Measurements from ENCODE around the gene RPP38. TPM values are rescaled to one million over a fixed set of nuclear protein-coding genes. Genes with fewer than 3 reads are reported as not detected.

The RPP38 gene
- total and polyA plus RNA-seq, 10 donors: 12.5 to 24.9 (median 16.3) TPM

DNA sequence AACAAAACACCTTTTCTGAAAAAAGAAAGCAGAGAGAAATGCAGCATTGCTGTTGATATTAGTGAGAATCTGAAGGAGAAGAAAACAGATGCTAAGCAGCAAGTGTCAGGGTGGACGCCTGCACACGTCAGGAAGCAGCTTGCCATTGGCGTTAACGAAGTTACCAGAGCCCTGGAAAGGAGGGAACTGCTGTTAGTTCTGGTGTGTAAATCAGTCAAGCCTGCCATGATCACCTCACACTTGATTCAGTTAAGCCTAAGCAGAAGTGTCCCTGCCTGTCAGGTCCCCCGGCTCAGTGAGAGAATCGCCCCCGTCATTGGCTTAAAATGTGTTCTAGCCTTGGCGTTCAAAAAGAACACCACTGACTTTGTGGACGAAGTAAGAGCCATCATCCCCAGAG, 6.4 kb downstream of the RPP38 start:
- DNase-seq: no peak

DNA sequence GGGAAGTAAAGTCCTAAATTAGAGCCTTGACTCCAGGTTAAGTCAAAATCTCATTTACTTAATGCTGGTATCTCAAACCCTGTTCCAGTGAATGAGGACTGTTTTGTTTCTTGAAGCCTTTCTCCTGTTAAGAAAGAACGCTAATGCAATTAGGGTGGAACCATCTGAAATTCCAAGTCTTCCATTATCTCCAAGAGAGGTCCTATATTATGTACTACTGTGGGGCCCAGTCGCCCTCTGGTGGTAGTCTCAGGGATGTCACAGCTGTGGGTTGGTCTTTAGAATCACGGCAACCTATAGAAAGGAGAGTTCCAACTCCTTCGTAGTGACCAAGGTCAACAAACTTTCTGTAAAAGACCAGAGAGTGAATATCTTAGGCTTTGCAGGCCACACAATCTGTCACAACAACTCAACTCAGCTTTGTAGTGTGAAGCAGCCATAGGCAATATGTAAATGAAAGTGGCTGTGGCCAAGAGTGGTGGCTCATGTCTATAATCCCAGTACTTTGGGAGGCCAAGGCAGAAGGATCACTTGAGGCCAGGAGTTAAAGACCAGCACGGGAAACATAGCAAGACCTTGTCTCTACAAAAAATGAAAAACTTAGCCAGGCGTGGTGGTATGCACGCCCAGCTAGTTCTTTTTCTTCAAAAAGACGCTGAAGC, 9.3 kb downstream of the RPP38 start:
- no peaks in the 10 kb centered on the region for H3K9me3 ChIP-seq
- intact Hi-C loops (cut with DNase I; ENCODE audit: low total_unique reads): loop anchor here (10.0 kb wide), 1 partner anchor 612 kb away; no protein-coding TSS in a partner anchor
- peak; percentile 86 for DNase-seq
- peaks cover 0 to 16% (median 5%) of the 10 kb centered on the region in 6 donors for H3K4me1 ChIP-seq
- TF ChIP-seq, protein P1, sequence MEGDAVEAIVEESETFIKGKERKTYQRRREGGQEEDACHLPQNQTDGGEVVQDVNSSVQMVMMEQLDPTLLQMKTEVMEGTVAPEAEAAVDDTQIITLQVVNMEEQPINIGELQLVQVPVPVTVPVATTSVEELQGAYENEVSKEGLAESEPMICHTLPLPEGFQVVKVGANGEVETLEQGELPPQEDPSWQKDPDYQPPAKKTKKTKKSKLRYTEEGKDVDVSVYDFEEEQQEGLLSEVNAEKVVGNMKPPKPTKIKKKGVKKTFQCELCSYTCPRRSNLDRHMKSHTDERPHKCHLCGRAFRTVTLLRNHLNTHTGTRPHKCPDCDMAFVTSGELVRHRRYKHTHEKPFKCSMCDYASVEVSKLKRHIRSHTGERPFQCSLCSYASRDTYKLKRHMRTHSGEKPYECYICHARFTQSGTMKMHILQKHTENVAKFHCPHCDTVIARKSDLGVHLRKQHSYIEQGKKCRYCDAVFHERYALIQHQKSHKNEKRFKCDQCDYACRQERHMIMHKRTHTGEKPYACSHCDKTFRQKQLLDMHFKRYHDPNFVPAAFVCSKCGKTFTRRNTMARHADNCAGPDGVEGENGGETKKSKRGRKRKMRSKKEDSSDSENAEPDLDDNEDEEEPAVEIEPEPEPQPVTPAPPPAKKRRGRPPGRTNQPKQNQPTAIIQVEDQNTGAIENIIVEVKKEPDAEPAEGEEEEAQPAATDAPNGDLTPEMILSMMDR (IDR thresholded peaks at IDR 0.05 in 8 of 11, conservative IDR thresholded peaks at IDR 0.05 in 3 of 11): peak; percentile 69 to 90 (median 85)
- TF ChIP-seq POLR2AphosphoS5 (IDR thresholded peaks at IDR 0.05) (no peak), POLR2A (IDR thresholded peaks at IDR 0.05) (no peak)
- no peaks in the 10 kb centered on the region for H3K27me3 ChIP-seq (replicated peaks in 1 of 7)
- peak overlapping the region in 1 of 8 donors; percentile 25 for H3K27ac ChIP-seq
- WGBS, 5 donors: 49 to 58% (median 53%) methylated on average over 8 of the region's 8 CpGs
- peaks cover 8 to 92% (median 64%) of the 10 kb centered on the region in 6 donors for H3K36me3 ChIP-seq
- no peak overlapping the region for H3K4me3 ChIP-seq

More for the DNA sequence above, 6.4 kb downstream of the RPP38 start:
- intact Hi-C loops (cut with DNase I; ENCODE audit: low total_unique reads): loop anchor here (10.0 kb wide), 1 partner anchor 609 kb away; no protein-coding TSS in a partner anchor
- Histone ChIP-seq H3K27ac (no peak overlapping the region), H3K36me3 (peaks cover 8 to 84% (median 57%) of the 10 kb centered on the region in 6 donors), H3K9me3 (no peaks in the 10 kb centered on the region), H3K4me3 (no peak overlapping the region), H3K4me1 (peaks cover 6 to 44% (median 27%) of the 10 kb centered on the region in 6 donors), H3K27me3 (replicated peaks in 1 of 7) (no peaks in the 10 kb centered on the region)
- 87 to 92% (median 90%) methylated on average over 9 of the region's 9 CpGs for WGBS, 5 donors
- TF ChIP-seq, protein P1 (IDR thresholded peaks at IDR 0.05 in 8 of 11, conservative IDR thresholded peaks at IDR 0.05 in 3 of 11): no peak
- no peak for TF ChIP-seq POLR2A (IDR thresholded peaks at IDR 0.05)
- no peak for TF ChIP-seq POLR2AphosphoS5 (IDR thresholded peaks at IDR 0.05)

DNA sequence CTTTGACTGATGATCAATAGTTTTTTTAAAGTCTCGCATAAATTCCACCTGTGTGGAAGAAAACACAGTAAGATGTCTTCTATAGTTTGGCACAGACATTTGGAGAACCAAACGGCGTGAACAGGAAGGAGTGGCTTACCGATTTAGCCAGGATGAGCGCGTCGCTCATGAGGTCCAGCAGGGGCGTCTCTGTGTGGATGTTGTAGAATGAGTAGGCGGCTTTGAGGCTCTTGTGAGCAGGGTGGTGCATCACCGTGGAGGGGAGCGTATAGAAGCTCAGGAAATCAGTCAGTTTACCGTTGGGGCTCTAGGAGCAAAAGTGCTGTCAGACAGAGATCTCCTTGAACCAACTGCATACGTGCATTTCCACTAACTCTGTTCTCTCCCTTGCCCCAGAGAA, 15.5 kb downstream of the RPP38 start:
- DNase-seq: no peak
- TF ChIP-seq POLR2A (IDR thresholded peaks at IDR 0.05) (no peak), POLR2AphosphoS5 (IDR thresholded peaks at IDR 0.05) (no peak)
- TF ChIP-seq, protein P1 (IDR thresholded peaks at IDR 0.05 in 8 of 11, conservative IDR thresholded peaks at IDR 0.05 in 3 of 11): no peak
- Histone ChIP-seq H3K9me3 (no peaks in the 10 kb centered on the region), H3K36me3 (peaks cover 0 to 89% (median 33%) of the 10 kb centered on the region in 6 donors), H3K27ac (no peak overlapping the region), H3K27me3 (replicated peaks in 1 of 7) (no peaks in the 10 kb centered on the region), H3K4me1 (no peaks in the 10 kb centered on the region), H3K4me3 (no peak overlapping the region)
- intact Hi-C loops (cut with DNase I; ENCODE audit: low total_unique reads): no loop called here
- 92 to 96% (median 93%) methylated on average over 13 of the region's 13 CpGs for WGBS, 5 donors

DNA sequence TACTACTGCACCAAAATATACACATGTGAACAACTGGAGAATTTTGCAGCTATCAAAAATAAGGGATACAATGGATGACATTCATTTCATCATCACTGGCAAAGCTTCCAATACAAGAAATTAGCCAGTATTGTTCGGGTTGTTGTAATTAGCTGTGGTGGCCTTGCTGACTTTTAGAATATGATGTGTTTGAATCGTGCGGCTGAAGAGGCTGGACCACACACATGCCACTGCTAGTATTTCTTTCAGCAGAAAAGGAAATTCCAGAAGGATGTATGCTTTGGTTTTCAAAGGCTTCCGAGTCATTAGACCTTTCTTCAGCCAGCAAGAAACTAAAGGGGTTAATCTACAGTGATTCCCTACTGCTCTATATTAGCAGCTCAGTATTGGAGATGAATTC, 16.6 kb downstream of the RPP38 start:
- Histone ChIP-seq H3K4me1 (peaks cover 0 to 3% (median 0%) of the 10 kb centered on the region in 6 donors), H3K27ac (no peak overlapping the region), H3K27me3 (replicated peaks in 1 of 7) (no peaks in the 10 kb centered on the region), H3K36me3 (peaks cover 0 to 89% (median 25%) of the 10 kb centered on the region in 6 donors), H3K9me3 (no peaks in the 10 kb centered on the region), H3K4me3 (no peak overlapping the region)
- 95 to 100% (median 97%) methylated on average over 4 of the region's 4 CpGs for WGBS, 5 donors
- no peak for TF ChIP-seq POLR2AphosphoS5 (IDR thresholded peaks at IDR 0.05)
- TF ChIP-seq, protein P1 (IDR thresholded peaks at IDR 0.05 in 8 of 11, conservative IDR thresholded peaks at IDR 0.05 in 3 of 11): no peak
- TF ChIP-seq POLR2A (IDR thresholded peaks at IDR 0.05): no peak
- no peak for DNase-seq
- intact Hi-C loops (cut with DNase I; ENCODE audit: low total_unique reads): no loop called here
